ENCODE data around the gene WWOX.
A peak's percentile ranks its signal among the peaks of the same experiment; 100 is the strongest.

The WWOX gene

DNA sequence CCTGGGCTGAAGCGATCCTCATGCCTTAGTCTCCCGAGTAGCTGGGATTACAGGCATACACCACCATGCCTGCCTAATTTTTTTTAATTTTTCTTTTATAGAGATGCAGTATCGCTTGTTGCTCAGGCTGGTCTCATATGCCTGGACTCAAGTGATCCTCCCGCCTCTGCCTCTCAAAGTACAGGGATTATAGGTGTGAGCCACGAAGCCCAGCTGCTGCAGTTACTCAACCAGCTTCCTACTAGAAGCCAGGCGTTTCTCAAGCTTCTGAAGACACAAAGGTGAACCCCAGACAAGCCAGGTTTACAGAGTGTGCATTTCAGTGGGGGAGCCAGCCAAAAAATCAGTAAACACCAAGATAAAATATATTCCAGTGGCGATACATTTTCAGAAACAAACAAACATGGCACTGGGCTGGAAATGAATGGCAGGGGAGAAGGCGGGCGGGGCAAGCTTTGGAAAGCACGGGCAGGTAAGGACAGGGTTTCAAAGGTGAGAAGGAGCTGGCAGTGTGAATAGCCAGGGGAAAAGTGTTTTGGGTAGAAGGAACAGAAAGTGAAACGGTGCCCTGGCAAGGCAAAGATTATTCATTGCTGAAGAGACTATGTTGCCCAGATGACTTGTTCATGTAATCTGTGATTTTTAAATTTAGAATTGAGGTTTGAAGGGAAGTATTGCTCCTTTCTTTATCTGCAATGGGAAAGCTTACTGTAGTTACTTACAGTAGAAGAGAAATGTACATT lies 471.1 kb downstream of the WWOX start:
- Histone ChIP-seq H3K4ac (ENCODE audit: low read depth, low read length) (no peak overlapping the region), H2BK120ac (ENCODE audit: low read depth, low read length) (no peak overlapping the region), H3K56ac (ENCODE audit: low read length) (no peak overlapping the region), H3K18ac (ENCODE audit: low read length) (no peak overlapping the region), H3K4me3 (ENCODE audit: low read length) (no peak overlapping the region), H3K27me3 (ENCODE audit: insufficient read depth, low read length, poor library complexity) (no peaks in the 10 kb centered on the region), H3K4me1 (ENCODE audit: control insufficient read depth, low read depth, low read length) (no peaks in the 10 kb centered on the region), H3K79me1 (ENCODE audit: low read length) (no peaks in the 10 kb centered on the region), H4K8ac (ENCODE audit: low read depth, low read length) (no peak overlapping the region), H3K4me2 (ENCODE audit: low read length) (no peak overlapping the region), H2BK15ac (replicated peaks; ENCODE audit: low read depth) (no peak overlapping the region), H2AK5ac (ENCODE audit: low read length) (no peak overlapping the region), H3K9ac (ENCODE audit: low read length) (no peak overlapping the region), H3K27ac (ENCODE audit: low read depth, low read length) (no peak overlapping the region), H3K79me2 (ENCODE audit: control insufficient read depth, insufficient read depth, low read length) (no peaks in the 10 kb centered on the region), H4K5ac (ENCODE audit: low read length) (no peak overlapping the region), H2BK5ac (ENCODE audit: low read length) (no peak overlapping the region), H3K36me3 (ENCODE audit: control insufficient read depth, insufficient read depth, low read length) (no peaks in the 10 kb centered on the region), H3K23ac (ENCODE audit: low read length) (no peak overlapping the region)
- WGBS (ENCODE audit: extremely low coverage, insufficient coverage, low lambda C conversion rate): no CpG with 5 or more reads among the region's 11 CpGs
- DNase-seq: no peak

DNA sequence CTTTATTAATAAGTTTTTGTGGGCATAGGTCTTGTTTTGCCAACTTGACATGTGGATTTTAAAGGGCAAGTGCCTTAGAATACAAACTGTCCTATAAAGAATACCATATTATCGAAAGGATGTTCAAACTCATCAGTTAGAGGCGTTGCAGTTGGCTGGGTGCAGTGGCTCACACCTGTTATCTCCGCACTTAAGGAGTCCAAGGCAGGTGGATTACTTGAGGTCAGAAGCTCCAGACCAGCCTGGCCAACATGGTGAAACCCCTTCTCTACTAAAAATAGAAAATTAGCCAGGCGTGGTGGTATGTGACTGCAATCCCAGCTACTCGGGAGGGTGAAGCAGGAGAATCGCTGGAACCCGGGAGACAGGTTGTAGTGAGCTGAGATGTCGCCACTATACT lies 472.0 kb downstream of the WWOX start:
- no peak overlapping the region for H3K56ac ChIP-seq (ENCODE audit: low read length)
- WGBS (ENCODE audit: extremely low coverage, insufficient coverage, low lambda C conversion rate): no CpG with 5 or more reads among the region's 8 CpGs
- H3K79me1 ChIP-seq (ENCODE audit: low read length): no peaks in the 10 kb centered on the region
- H2BK5ac ChIP-seq (ENCODE audit: low read length): no peak overlapping the region
- no peak overlapping the region for H3K23ac ChIP-seq (ENCODE audit: low read length)
- no peak overlapping the region for H3K18ac ChIP-seq (ENCODE audit: low read length)
- no peak overlapping the region for H2BK15ac ChIP-seq (replicated peaks; ENCODE audit: low read depth)
- H3K4me2 ChIP-seq (ENCODE audit: low read length): no peak overlapping the region
- no peaks in the 10 kb centered on the region for H3K4me1 ChIP-seq (ENCODE audit: control insufficient read depth, low read depth, low read length)
- H4K8ac ChIP-seq (ENCODE audit: low read depth, low read length): no peak overlapping the region
- H3K4ac ChIP-seq (ENCODE audit: low read depth, low read length): no peak overlapping the region
- no peaks in the 10 kb centered on the region for H3K36me3 ChIP-seq (ENCODE audit: control insufficient read depth, insufficient read depth, low read length)
- H3K27ac ChIP-seq (ENCODE audit: low read depth, low read length): no peak overlapping the region
- no peaks in the 10 kb centered on the region for H3K27me3 ChIP-seq (ENCODE audit: insufficient read depth, low read length, poor library complexity)
- H3K79me2 ChIP-seq (ENCODE audit: control insufficient read depth, insufficient read depth, low read length): no peaks in the 10 kb centered on the region
- H3K4me3 ChIP-seq (ENCODE audit: low read length): no peak overlapping the region
- no peak overlapping the region for H2AK5ac ChIP-seq (ENCODE audit: low read length)
- DNase-seq: no peak
- H3K9ac ChIP-seq (ENCODE audit: low read length): no peak overlapping the region
- H4K5ac ChIP-seq (ENCODE audit: low read length): no peak overlapping the region
- no peak overlapping the region for H2BK120ac ChIP-seq (ENCODE audit: low read depth, low read length)

DNA sequence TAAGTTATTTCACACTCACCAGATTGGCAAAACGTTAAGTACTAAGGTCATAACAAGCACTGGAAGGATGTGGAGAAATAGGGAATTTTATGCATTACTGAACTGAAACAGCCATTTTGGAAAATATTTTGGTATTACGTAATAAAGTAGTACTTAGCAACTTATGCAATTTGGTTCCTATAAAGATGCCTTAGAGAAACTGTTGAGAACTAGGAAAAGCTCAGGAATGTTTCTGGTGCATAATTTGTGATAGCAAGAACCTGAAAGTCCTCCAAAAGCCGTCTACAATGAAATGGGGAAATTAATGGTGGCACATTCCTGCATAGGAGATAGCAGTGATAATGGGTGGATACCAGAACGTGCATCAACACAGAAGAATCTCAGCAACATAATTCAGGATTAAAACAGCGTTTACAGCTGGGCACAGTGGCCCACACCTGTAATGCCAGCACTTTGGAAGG lies 472.5 kb downstream of the WWOX start:
- Histone ChIP-seq H3K79me2 (ENCODE audit: control insufficient read depth, insufficient read depth, low read length) (no peaks in the 10 kb centered on the region), H2BK120ac (ENCODE audit: low read depth, low read length) (no peak overlapping the region), H3K23ac (ENCODE audit: low read length) (no peak overlapping the region), H2BK15ac (replicated peaks; ENCODE audit: low read depth) (no peak overlapping the region), H3K27me3 (ENCODE audit: insufficient read depth, low read length, poor library complexity) (no peaks in the 10 kb centered on the region), H3K4ac (ENCODE audit: low read depth, low read length) (no peak overlapping the region), H3K27ac (ENCODE audit: low read depth, low read length) (no peak overlapping the region), H3K4me1 (ENCODE audit: control insufficient read depth, low read depth, low read length) (no peaks in the 10 kb centered on the region), H3K18ac (ENCODE audit: low read length) (no peak overlapping the region), H3K4me3 (ENCODE audit: low read length) (no peak overlapping the region), H2AK5ac (ENCODE audit: low read length) (no peak overlapping the region), H3K56ac (ENCODE audit: low read length) (no peak overlapping the region), H3K4me2 (ENCODE audit: low read length) (no peak overlapping the region), H3K79me1 (ENCODE audit: low read length) (no peaks in the 10 kb centered on the region), H2BK5ac (ENCODE audit: low read length) (no peak overlapping the region), H4K8ac (ENCODE audit: low read depth, low read length) (no peak overlapping the region), H3K9ac (ENCODE audit: low read length) (no peak overlapping the region), H3K36me3 (ENCODE audit: control insufficient read depth, insufficient read depth, low read length) (no peaks in the 10 kb centered on the region), H4K5ac (ENCODE audit: low read length) (no peak overlapping the region)
- DNase-seq: peak; percentile 76
- no CpG with 5 or more reads among the region's 5 CpGs for WGBS (ENCODE audit: extremely low coverage, insufficient coverage, low lambda C conversion rate)

DNA sequence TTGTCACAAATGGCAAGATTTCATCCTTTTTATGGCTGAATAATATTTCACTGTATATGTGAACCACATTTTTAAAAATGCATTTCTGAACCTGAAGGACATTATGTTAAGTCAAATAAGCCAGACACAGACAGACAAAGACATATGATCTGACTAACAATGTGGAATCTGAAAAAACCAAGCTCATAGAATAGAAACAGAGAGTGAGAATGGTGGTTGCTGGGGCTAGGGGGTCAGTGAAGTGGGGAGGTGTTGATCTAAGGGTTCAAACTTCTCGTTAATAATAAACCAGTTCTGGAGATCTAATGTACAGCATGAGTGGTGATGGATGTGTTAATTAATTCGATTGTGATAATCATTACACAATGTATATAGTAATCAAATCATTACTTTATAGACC lies 475.1 kb downstream of the WWOX start:
- H2AK5ac ChIP-seq (ENCODE audit: low read length): no peak overlapping the region
- H4K8ac ChIP-seq (ENCODE audit: low read depth, low read length): no peak overlapping the region
- no peak overlapping the region for H3K23ac ChIP-seq (ENCODE audit: low read length)
- H2BK5ac ChIP-seq (ENCODE audit: low read length): no peak overlapping the region
- no peak overlapping the region for H3K4ac ChIP-seq (ENCODE audit: low read depth, low read length)
- no peak overlapping the region for H3K9ac ChIP-seq (ENCODE audit: low read length)
- DNase-seq: no peak
- H3K27ac ChIP-seq (ENCODE audit: low read depth, low read length): no peak overlapping the region
- H3K79me1 ChIP-seq (ENCODE audit: low read length): no peaks in the 10 kb centered on the region
- H2BK15ac ChIP-seq (replicated peaks; ENCODE audit: low read depth): no peak overlapping the region
- H3K18ac ChIP-seq (ENCODE audit: low read length): no peak overlapping the region
- no peaks in the 10 kb centered on the region for H3K79me2 ChIP-seq (ENCODE audit: control insufficient read depth, insufficient read depth, low read length)
- no peaks in the 10 kb centered on the region for H3K4me1 ChIP-seq (ENCODE audit: control insufficient read depth, low read depth, low read length)
- no peak overlapping the region for H3K56ac ChIP-seq (ENCODE audit: low read length)
- H2BK120ac ChIP-seq (ENCODE audit: low read depth, low read length): no peak overlapping the region
- no peak overlapping the region for H3K4me2 ChIP-seq (ENCODE audit: low read length)
- no peaks in the 10 kb centered on the region for H3K27me3 ChIP-seq (ENCODE audit: insufficient read depth, low read length, poor library complexity)
- H3K4me3 ChIP-seq (ENCODE audit: low read length): no peak overlapping the region
- WGBS (ENCODE audit: extremely low coverage, insufficient coverage, low lambda C conversion rate): no CpG with 5 or more reads among the region's 2 CpGs
- H3K36me3 ChIP-seq (ENCODE audit: control insufficient read depth, insufficient read depth, low read length): no peaks in the 10 kb centered on the region
- no peak overlapping the region for H4K5ac ChIP-seq (ENCODE audit: low read length)

DNA sequence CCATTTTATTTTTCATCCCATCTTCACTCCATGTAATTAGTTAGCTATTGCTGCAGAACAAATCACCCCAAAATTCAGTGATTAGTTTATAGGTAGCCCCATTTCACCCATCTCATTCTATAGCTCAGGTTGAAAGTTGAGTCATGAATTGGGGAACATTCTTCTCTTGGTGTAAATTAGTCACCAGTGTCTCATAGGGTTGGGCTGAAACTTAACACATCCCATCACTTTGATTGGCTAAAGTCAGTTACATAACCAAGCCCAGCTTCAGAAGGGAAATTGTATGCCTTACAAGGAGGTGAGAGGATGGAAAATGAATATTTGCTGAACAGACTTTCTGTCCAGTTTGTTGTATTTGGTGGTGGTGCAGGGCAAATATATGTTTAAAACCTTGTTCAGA lies 477.5 kb downstream of the WWOX start:
- Histone ChIP-seq H2BK120ac (ENCODE audit: low read depth, low read length) (no peak overlapping the region), H3K27ac (ENCODE audit: low read depth, low read length) (no peak overlapping the region)
- DNase-seq: no peak

DNA sequence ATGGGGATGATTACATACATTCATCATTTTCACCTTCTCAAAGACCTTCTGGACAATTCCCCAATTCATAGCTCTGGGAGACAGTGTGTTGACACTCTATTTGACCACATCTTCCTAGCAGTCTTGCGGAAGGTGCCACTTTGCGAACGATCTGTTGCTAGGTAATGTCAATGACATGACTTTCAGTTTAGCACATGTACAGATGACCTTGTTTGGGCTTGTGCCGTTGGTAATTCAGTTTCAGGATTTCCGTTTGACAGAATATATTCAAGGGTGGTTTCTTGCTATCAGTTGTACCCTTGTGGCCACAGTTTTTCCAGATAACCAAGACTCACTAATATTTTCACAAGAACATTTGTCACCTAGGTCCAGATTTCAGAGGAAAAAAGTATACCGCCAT lies 478.2 kb downstream of the WWOX start:
- no peak overlapping the region for H3K4ac ChIP-seq (ENCODE audit: low read depth, low read length)
- no peak overlapping the region for H2BK15ac ChIP-seq (replicated peaks; ENCODE audit: low read depth)
- H2BK120ac ChIP-seq (ENCODE audit: low read depth, low read length): no peak overlapping the region
- H3K4me3 ChIP-seq (ENCODE audit: low read length): no peak overlapping the region
- H2BK5ac ChIP-seq (ENCODE audit: low read length): no peak overlapping the region
- no peaks in the 10 kb centered on the region for H3K27me3 ChIP-seq (ENCODE audit: insufficient read depth, low read length, poor library complexity)
- no peaks in the 10 kb centered on the region for H3K79me2 ChIP-seq (ENCODE audit: control insufficient read depth, insufficient read depth, low read length)
- no peak for DNase-seq
- H2AK5ac ChIP-seq (ENCODE audit: low read length): no peak overlapping the region
- no peak overlapping the region for H4K8ac ChIP-seq (ENCODE audit: low read depth, low read length)
- H3K56ac ChIP-seq (ENCODE audit: low read length): no peak overlapping the region
- no peak overlapping the region for H4K5ac ChIP-seq (ENCODE audit: low read length)
- H3K79me1 ChIP-seq (ENCODE audit: low read length): no peaks in the 10 kb centered on the region
- no peaks in the 10 kb centered on the region for H3K4me1 ChIP-seq (ENCODE audit: control insufficient read depth, low read depth, low read length)
- no peak overlapping the region for H3K9ac ChIP-seq (ENCODE audit: low read length)
- no peak overlapping the region for H3K18ac ChIP-seq (ENCODE audit: low read length)
- H3K23ac ChIP-seq (ENCODE audit: low read length): no peak overlapping the region
- H3K4me2 ChIP-seq (ENCODE audit: low read length): no peak overlapping the region
- whole genome bisulfite sequencing (ENCODE audit: extremely low coverage, insufficient coverage, low lambda C conversion rate): no CpG with 5 or more reads among the region's 6 CpGs
- H3K36me3 ChIP-seq (ENCODE audit: control insufficient read depth, insufficient read depth, low read length): no peaks in the 10 kb centered on the region
- no peak overlapping the region for H3K27ac ChIP-seq (ENCODE audit: low read depth, low read length)

More for the DNA sequence above, 477.5 kb downstream of the WWOX start:
- no peaks in the 10 kb centered on the region for H3K79me1 ChIP-seq (ENCODE audit: low read length)
- H3K4me1 ChIP-seq (ENCODE audit: control insufficient read depth, low read depth, low read length): no peaks in the 10 kb centered on the region
- no peak overlapping the region for H4K5ac ChIP-seq (ENCODE audit: low read length)
- H3K79me2 ChIP-seq (ENCODE audit: control insufficient read depth, insufficient read depth, low read length): no peaks in the 10 kb centered on the region
- no peak overlapping the region for H3K4me2 ChIP-seq (ENCODE audit: low read length)
- H2BK5ac ChIP-seq (ENCODE audit: low read length): no peak overlapping the region
- H3K56ac ChIP-seq (ENCODE audit: low read length): no peak overlapping the region
- H3K9ac ChIP-seq (ENCODE audit: low read length): no peak overlapping the region
- H3K4ac ChIP-seq (ENCODE audit: low read depth, low read length): no peak overlapping the region
- no peaks in the 10 kb centered on the region for H3K27me3 ChIP-seq (ENCODE audit: insufficient read depth, low read length, poor library complexity)
- H3K23ac ChIP-seq (ENCODE audit: low read length): no peak overlapping the region
- no peak overlapping the region for H4K8ac ChIP-seq (ENCODE audit: low read depth, low read length)
- H2BK15ac ChIP-seq (replicated peaks; ENCODE audit: low read depth): no peak overlapping the region
- no peak overlapping the region for H3K4me3 ChIP-seq (ENCODE audit: low read length)
- H2AK5ac ChIP-seq (ENCODE audit: low read length): no peak overlapping the region
- H3K36me3 ChIP-seq (ENCODE audit: control insufficient read depth, insufficient read depth, low read length): no peaks in the 10 kb centered on the region
- H3K18ac ChIP-seq (ENCODE audit: low read length): no peak overlapping the region

All from mesendoderm (in vitro differentiated cells).